Left colon (tissue), 2 donors: ENCODE results near the gene KLHL13. TPM values are rescaled to one million over a fixed set of nuclear protein-coding genes. Genes with fewer than 3 reads are reported as not detected.

Source experiments
- ATAC-seq: fragments of 200-7000 bp; cut with Tn5 transposase; one replicate; pipeline ENCODE4 v1.9.1; 2020; ENCODE audit warnings: mild to moderate bottlenecking, moderate library complexity
- DNase-seq, 2 donors: peaks; one replicate each; pipeline ENCODE4 v3.0.0-alpha.2; 2020
- intact Hi-C, 2 donors: fragments of 100-400 bp; cut with DNase I in 1 of 2; cut with micrococcal nuclease in 1 of 2; formaldehyde crosslinking; loops; one replicate each; pipeline versions ENCODE4 v1.11.2 to v1.14.0; 2022; cut with DNase I, micrococcal nuclease
- total RNA-seq, 2 donors: library from RNA; stranded (reverse); fragmentation: NEBNext Ultra II Directional; extraction: Animal tissue kit (Norgen Biotek cat#: 25700); gene quantifications; one replicate each; pipeline ENCODE4 v1.2.1, GENCODE V29; 2021
- donor health status: DM: no; HTN: no; CAD: no.
- donor health status: DM: yes; HTN: yes; CAD: no.

Gene KLHL13
- total RNA-seq, 2 donors from 2014 or later: 3.0 to 6.3 TPM

DNA sequence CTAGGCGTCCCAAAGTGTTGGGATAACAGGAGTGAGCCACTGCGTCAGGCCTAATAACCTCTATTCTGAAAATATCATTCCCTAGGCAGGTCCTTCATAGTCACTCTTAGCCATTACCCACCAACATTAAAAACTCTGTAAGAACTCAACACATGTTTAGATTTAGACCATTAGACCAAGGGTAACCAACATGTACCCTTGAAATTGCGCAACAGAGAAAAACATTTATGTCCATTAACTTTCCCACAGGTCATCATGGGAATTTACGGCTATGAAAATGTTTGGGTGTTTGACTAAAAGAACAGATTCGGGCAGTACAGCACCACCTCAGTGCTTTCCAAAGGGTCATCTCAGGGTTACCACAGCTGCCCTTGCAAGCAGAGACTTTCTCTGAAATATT is 7.5 kb downstream of the KLHL13 start:
- ATAC-seq (no peak), DNase-seq (no peak)
- intact Hi-C loops: no loop called here

DNA sequence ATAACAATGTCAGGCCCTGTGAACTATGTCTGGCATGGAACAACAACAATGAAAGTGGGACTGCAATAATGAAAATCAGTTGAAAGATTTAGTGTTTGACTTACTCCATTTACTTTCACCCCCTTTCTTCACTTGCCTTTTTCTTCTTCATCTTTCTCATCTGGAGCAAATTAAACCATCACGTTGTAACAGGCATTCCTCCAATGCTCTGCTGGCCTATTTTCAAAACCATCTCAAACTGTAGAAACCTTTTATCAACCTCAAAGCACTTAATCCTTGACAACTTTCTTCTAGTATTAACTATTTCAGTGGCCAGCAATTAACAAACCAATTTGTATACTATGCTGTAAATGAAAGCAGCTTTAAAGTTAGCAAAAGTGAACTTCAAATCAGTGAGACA is 8.3 kb downstream of the KLHL13 start:
- DNase-seq: no peak
- intact Hi-C loops: no loop called here
- ATAC-seq: no peak

DNA sequence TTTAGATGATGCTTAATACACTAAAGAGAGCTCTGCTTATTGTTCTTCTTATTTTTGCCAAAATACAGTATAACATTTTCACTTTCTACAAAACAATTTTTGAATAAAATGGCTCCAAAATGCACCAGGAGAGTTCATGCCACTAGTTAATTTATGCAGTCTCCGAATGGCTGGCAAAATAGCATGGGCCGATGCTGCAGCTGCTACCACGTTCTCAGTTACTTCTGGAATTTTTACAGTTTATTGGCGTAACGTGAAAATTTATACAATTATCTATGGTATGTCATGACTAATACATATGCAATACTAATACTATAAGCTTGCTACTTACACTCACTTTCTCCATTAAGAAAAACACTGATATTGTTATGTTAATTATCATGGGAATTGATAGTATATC is 16.5 kb downstream of the KLHL13 start:
- no peak for DNase-seq
- ATAC-seq: no peak
- intact Hi-C loops: no loop called here

DNA sequence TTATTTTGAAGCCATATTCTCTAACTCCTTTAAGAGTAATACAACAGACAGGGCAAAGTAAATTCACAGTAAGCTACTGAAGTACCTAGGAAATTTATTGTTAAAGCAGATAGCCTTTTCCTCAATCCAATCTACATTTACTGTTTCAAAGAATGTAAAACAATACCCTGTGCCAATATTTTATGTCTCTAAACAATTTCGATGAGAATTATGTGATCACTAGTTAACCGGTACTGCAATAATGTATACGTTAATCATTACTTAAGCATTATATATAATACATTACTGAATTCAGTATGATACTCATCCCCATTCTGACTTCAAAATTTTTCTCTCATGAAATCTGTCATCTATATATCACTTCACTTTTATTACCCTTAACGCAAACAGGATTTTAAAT is 28.5 kb downstream of the KLHL13 start:
- DNase-seq: no peak
- intact Hi-C loops: no loop called here

DNA sequence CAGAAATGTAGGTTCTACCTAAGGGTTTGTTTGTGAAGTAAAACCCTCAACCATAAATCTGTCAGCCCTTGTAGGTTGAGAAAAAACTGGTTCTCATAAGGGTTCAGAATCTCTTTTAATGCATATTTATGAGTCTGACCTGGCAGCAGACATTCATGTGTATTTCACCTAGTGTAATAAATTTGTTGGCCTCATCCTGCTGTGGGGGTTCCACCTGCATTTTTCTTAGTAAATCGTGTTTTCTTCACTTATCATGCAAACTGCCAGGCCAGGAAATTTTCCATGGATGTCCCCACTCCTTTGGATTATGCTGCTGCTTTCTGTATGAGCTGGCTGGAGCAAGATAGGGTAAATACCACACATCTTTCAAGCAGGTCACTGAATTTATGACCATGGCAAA is 42.4 kb downstream of the KLHL13 start:
- intact Hi-C loops: no loop called here
- ATAC-seq (peak; percentile 26), DNase-seq (no peak)

More for the DNA sequence above, 28.5 kb downstream of the KLHL13 start:
- peak; percentile 85 for ATAC-seq

DNA sequence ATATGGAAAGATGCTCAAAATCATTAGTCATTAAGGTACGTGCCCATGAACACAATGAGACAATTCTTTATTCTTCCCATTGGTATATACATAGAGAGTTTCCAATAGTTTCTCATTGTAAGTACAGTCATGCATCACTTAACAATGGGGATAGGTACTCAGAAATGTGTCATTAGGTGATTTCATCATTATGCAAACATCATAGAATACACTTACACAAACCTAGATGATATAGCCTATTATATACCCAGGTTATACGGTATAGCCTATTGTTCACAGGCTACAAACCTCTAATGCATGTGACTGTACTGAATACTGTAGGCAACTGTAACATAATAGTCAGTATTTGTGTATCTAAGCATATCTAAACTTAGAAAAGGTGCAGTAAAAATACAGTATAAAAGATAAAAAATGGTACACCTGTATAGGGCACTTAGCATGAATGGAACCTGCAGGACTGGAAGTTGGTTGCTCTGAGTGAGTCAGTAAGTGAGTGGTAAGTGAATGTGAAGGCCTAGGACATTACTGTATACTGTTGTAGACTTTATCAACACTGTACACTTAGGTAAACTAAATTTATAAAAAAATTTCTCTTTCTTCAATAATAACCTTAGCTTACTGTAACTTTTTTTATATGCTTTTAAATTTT is 49.6 kb downstream of the KLHL13 start:
- intact Hi-C loops: no loop called here
- DNase-seq (no peak), ATAC-seq (peak; percentile 18)

DNA sequence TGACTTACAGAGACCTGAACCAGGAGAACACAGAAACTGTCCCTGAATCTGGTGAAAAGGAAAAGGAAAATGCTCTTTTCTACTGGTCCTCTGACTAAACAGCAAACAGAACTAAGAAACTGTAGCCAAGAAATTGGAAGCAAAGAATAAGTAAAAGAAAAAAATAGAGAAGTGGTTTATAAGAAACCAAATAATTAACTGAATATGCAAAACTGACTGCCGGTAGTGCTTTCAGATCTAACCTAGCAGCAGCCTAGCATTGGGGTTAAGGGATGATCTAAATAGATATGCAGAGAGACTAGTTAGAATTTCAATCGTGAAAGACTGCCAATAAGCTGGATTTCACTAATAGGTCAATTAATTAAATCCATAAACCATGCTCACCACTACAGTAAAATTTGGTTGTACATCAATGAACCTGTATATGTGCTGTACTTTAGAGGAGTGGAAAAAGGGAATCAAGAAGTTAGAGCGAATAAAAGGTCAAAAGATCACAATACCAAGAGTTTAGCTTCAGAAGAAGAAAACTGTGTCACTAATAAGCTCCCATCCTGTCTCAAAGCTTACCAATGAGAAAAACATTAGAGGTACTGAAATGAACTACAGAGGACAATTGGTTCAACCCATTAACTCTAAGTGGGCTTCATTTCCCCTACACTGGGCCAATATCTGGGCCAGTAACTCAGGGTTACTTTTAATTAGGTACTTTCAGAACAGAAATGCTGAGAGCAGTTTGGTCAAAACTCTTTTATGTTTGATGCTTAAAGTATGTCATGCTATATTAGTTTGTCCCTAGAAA is 53.6 kb downstream of the KLHL13 start:
- no peak for DNase-seq
- ATAC-seq: no peak
- intact Hi-C loops: no loop called here

DNA sequence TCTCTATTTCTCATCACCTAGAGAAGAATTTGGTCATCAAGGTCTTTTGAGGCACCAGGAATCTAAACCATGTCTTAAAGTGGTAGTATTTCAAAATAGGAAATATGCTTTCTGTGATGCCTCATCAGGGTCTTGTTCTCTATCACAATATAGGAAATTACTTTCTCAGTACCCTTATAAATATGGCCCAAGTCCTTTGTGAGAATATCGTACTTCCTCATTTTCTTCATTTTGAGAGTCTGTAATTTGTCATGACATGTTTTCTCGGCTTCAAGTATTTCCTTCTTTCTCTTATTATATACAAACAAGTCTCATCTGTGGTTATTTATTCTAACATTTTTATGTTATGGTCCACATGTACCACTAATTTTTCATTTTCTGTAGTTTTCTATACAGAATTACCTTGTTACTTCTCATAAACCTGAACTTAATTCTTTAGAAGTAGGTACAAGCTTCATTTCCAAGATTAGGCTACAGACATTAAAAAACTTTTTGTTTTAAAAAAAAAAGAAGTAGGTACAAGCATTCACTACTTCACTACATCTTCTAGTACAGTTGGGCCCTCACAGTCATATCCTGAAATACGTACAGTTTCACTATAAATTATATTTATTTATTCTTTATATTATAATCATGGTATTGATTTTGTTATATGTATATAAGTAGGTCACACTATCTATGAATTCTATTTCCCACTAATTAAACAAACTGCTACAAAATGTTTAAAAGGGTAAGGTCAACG is 54.4 kb downstream of the KLHL13 start:
- DNase-seq: no peak
- intact Hi-C loops: no loop called here
- no peak for ATAC-seq

DNA sequence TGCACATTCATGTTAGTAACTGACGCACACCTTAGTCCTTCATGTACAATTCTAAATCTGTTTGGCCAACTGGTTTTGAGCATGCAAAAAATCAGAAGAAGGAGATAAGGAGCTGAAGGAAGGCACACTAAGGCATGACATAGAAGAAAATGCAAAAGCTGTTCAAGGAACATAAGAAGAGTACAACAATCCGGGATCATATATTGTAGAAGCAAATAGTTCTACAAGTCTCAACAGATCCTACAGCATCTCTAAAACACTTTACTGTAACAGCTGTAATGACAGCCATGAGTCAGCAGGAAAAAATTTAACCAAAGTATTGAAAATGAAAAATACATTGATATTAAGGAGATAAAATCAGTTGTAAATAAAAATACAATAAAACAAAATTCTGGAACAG is 57.7 kb downstream of the KLHL13 start:
- ATAC-seq: no peak
- intact Hi-C loops: no loop called here
- DNase-seq: no peak

DNA sequence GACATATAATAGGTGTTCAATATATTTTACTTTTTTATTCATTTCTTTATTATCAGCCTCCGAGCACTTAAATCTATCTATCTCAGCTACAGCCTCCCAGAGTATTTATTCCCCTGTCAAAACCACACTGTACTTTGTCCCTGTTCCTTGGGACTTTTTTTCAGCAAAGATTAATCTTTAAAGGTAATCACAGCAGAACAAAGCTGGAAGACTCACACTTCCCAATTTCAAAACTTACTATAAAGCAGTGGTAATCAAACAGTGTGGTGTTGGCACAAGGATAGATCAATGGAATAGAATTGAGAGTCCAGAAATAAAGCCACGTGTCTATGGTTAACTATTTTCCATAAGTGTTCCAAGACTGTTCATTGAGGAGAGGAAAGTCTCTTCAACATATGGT is 59.7 kb downstream of the KLHL13 start:
- DNase-seq: no peak
- peak; percentile 48 for ATAC-seq
- intact Hi-C loops: no loop called here

DNA sequence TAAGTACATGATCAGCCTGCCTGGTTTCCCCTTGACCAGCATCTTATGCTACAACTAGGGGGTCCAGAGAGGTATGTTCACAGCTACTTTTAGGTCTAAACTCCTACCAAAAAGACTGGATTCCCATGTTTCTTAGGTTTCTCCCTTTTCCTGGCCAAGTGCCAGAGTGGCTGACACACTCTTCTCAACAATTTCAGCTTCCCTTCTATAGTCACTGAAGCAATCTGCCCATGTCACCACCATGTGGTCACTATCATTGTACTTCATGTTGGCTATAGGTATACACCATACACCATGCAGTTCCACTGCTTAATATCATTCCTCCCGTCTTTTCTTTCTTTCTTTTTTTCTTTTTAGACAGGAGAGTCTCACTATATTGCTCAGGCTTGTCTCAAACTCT is 66.9 kb downstream of the KLHL13 start:
- DNase-seq (no peak), ATAC-seq (no peak)
- intact Hi-C loops: no loop called here

DNA sequence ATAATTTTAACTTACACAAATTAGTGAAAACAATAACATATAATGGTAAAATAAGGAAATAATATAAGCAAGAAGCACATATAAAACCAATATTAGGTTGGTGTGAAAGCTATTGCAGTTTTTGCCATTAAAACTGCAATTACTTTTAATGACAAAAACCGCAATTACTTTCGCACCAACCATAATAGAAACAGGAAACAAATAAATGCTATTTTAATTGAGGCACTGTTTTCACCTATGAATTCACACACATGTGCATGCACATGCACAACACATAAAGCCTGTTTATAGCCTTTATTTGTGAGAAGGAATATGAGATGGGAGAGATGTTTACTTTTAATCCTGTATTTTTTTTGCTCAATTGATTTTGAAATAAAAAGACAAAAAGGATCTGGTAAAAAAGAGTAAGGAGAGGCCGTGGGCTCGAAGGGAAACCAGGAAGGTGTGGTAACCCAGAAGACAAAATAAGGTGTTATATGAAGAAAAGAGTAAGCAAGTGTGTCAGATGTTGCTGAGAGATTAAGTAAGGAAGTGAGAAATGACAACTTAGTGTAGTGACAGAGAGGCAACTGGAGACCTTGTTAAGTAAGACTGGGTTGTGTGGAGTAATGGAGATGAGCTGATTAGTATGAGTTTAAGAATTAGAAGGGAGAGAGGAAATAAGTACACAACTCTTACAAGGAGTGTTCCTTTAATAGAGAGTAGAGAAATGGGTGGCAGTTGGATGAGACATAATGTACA is 69.0 kb downstream of the KLHL13 start:
- no peak for DNase-seq
- ATAC-seq: no peak
- intact Hi-C loops: no loop called here

DNA sequence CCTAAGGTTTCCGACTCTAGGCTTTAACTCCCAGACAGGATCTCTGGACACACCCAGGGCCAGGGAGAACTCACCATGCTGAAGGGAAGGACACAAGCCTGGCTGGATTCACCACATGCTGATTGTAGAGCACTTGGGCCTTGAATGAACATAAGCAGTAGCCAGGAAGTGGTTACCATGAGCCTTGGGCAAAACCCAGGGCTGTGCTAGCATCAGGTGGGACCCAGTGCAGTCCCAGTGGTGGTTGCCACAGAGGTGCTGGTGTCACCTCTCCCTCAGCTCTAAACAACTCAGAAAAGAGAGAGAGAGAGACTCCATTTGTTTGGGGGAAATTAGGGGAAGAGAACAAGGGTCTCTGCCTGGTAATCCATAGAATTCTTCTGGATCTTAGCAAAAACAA is 77.0 kb downstream of the KLHL13 start:
- ATAC-seq (no peak), DNase-seq (no peak)
- intact Hi-C loops: no loop called here

DNA sequence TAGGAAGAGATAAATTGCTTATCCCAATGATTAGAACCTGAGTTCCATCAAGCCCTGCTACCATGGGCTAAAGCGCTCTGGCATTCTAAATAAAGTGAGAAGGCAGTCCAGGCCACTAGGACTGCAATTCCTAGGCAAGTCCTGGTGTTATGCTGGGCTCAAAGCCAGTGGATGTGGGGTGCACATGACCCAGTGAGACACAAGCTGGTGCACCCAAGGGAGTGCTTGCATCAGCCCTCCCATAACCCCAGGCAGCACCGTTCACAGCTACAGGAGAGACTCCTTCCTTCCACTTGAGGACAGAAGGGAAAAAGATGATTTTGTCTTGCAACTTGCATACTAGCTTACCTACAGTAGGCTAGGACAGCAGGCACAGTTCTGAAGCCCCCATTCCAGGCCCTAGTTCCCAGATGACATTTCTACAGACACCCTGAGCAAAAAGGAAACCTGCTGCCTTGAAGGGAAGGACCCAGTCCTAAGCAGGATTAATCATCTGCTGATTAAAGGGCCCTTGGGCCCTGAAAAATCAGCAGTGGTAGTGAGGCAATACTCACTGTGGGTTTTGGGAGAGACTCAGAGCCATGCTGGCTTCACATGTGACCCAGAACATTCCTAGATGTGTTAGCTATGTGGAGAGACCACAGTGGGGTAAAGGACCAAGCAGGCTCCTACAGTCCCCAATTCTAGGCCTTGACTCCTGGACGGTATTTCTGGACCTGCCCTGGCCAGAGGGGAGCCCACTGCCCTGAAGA is 77.8 kb downstream of the KLHL13 start:
- intact Hi-C loops: no loop called here
- DNase-seq: no peak
- no peak for ATAC-seq

DNA sequence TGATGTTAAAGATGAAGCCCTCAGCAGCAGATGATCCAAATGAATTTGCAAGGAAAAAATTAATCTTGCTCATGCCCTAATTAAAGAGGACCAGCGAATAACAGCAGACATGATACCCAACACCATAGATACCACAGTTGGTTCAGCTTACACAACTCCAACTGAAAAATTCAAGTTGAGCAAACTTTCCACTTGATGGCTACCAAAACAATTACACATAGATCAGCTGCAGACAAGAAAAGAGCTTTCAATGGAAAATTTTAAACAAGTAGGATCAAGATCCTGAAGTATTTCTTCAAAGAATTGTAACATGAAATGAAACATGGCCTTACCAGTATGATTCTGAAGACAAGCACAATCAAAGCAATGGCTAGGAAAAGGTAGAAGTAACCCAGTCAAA is 90.0 kb downstream of the KLHL13 start:
- DNase-seq: no peak
- no peak for ATAC-seq
- intact Hi-C loops: no loop called here

DNA sequence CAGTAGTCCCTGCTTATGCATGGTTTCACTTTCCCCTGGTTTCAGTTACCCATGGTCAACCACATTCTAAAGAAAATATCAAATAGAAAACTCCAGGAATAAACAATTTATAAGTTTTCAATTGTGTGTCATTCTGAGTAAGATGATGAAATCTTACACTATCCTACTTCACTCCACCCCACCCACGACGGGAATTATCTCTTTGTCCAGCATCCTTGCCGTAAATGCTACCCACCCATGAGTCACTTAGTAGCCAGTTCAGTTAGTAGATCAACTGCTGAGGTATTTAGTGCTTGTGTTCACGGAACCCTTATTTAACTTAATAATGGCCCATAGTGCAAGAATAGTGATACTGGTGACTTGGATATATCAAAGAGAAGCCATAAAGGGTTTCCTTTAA is 91.4 kb downstream of the KLHL13 start:
- no peak for DNase-seq
- intact Hi-C loops: no loop called here

DNA sequence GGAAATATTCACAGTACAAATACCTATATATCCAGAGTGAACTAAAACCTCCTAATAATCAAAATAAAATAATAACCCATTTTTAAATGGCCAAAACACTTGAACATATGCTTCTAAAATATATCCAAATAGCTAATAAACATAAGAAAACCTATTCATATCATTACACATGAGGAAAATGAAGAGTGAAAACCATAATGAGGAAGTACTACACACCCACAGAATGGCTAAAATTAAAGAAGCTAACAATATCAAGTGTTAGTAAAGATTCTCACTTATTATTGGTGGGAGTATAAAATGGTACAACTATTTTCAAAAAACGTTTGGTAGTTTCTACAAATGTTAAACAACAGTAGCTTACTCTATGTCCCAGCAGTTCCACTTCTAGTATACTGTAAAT is 92.1 kb downstream of the KLHL13 start:
- DNase-seq: no peak
- no peak for ATAC-seq
- intact Hi-C loops: no loop called here

More for the DNA sequence above, 91.4 kb downstream of the KLHL13 start:
- no peak for ATAC-seq

DNA sequence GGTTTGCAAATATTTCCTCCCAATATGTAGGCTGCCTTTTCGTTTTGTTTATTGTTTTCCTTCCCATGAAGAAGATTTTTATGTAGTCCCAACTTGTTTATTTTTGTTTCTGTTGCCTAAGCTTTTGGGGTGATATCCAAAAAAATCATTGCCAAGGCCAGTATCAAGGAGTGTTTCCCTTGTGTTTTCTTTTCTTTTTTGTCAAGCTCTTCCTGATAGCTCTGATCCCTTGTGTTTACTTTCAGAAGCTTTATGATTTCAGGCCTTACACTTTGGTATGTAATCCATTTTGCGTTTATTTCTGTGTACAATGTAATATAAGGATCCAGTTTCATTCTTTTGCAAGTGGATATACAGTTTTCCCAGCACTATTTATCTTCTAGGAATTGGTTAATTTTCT is 93.9 kb downstream of the KLHL13 start:
- intact Hi-C loops: no loop called here
- ATAC-seq: peak; percentile 84

DNA sequence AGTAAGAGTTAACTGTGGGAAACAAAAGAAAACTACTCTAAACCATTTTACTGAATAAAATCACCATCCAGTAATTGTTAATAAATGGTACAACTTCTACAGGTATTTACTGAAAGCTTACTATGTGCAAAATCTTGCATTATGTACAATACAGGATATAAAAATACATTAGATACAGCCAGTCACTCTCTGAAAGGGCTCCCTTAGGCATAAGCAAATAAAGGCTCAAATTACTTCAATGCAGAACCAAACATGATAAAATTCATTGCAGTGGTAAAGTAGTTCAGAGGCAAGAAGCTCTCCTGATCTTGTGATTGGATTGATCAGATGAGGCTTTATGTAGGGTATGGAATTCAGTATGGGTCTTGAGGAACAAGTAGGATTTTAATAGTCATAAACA is 100.2 kb downstream of the KLHL13 start:
- intact Hi-C loops: no loop called here
- ATAC-seq (no peak), DNase-seq (no peak)

More for the DNA sequence above, 93.9 kb downstream of the KLHL13 start:
- DNase-seq: no peak
